GM23338 (cell line): ENCODE measurements around the gene DAAM1. TPM values are rescaled to one million over a fixed set of nuclear protein-coding genes. Genes with fewer than 3 reads are reported as not detected.

Source experiments
- ATAC-seq: fragments of 200-7000 bp; cut with Tn5 transposase; 3 replicates; pipeline ENCODE4 v1.9.1; 2020
- DNase-seq: peaks from one replicate; pipeline ENCODE4 v3.0.0-alpha.2; 2015; ENCODE audit warnings: low spot score
- H2AFZ ChIP-seq: fragments of 200-600 bp; sonication (generic); 2 replicates; pipeline ENCODE4 v1.8.0; 2016; ENCODE audit warnings: antibody characterized with exemption, mild to moderate bottlenecking, moderate library complexity
- H3F3A ChIP-seq: fragments of 200-600 bp; sonication (generic); replicated peaks from 2 replicates; pipeline ENCODE4 v1.8.0; 2017; ENCODE audit warnings: antibody characterized with exemption, mixed run types, low read depth
- H3K27ac ChIP-seq: fragments of 200-600 bp; sonication (generic); 2 replicates; pipeline ENCODE4 v1.6.1; 2016; ENCODE audit warnings: low read depth
- H3K27me3 ChIP-seq: fragments of 200-600 bp; sonication (generic); 2 replicates; pipeline ENCODE4 v1.8.0; 2016; ENCODE audit warnings: mild to moderate bottlenecking, mixed run types, moderate library complexity; ENCODE audit not compliant: insufficient read depth
- H3K36me3 ChIP-seq: fragments of 200-600 bp; sonication (generic); 2 replicates; pipeline ENCODE4 v1.8.0; 2016; ENCODE audit warnings: mild to moderate bottlenecking; ENCODE audit not compliant: insufficient read depth
- H3K4me1 ChIP-seq: fragments of 200-600 bp; sonication (generic); 2 replicates; pipeline ENCODE4 v1.8.0; 2016; ENCODE audit warnings: mild to moderate bottlenecking, moderate library complexity; ENCODE audit not compliant: insufficient read depth
- H3K4me2 ChIP-seq: fragments of 200-600 bp; sonication (generic); 2 replicates; pipeline ENCODE4 v1.7.1; 2017; ENCODE audit warnings: mixed run types
- H3K4me3 ChIP-seq: fragments of 200-600 bp; sonication (generic); 2 replicates; pipeline ENCODE4 v1.6.1; 2016; ENCODE audit warnings: mixed run types
- H3K79me2 ChIP-seq: fragments of 200-600 bp; sonication (generic); replicated peaks from 2 replicates; pipeline ENCODE4 v1.8.0; 2017; ENCODE audit warnings: mild to moderate bottlenecking; ENCODE audit not compliant: insufficient read depth
- H3K9me2 ChIP-seq: fragments of 200-600 bp; sonication (generic); 2 replicates; pipeline ENCODE4 v1.8.0; 2017; ENCODE audit not compliant: insufficient read depth
- H4K20me1 ChIP-seq: fragments of 200-600 bp; sonication (generic); replicated peaks from 2 replicates; pipeline ENCODE4 v1.8.0; 2017; ENCODE audit warnings: mild to moderate bottlenecking; ENCODE audit not compliant: insufficient read depth
- H3K27ac Mint-ChIP-seq: 2 replicates; pipeline ENCODE4 v1.8.0; 2020; ENCODE audit warnings: inconsistent platforms, mild to moderate bottlenecking, moderate library complexity, mixed read lengths
- H3K27me3 Mint-ChIP-seq: 3 replicates; pipeline ENCODE4 v1.8.0; 2022; ENCODE audit warnings: low read depth, mild to moderate bottlenecking, moderate library complexity, mixed read lengths, inconsistent platforms; ENCODE audit not compliant: insufficient read depth, poor library complexity
- H3K36me3 Mint-ChIP-seq: 3 replicates; pipeline ENCODE4 v1.8.0; 2021; ENCODE audit warnings: low read depth, mild to moderate bottlenecking, inconsistent platforms, moderate library complexity, mixed read lengths
- H3K4me1 Mint-ChIP-seq: 3 replicates; pipeline ENCODE4 v1.8.0; 2020; ENCODE audit warnings: mild to moderate bottlenecking, inconsistent platforms, mixed read lengths
- H3K4me3 Mint-ChIP-seq: 3 replicates; pipeline ENCODE4 v1.8.0; 2021; ENCODE audit warnings: moderate library complexity, mild to moderate bottlenecking, inconsistent platforms, mixed read lengths
- H3K9me3 Mint-ChIP-seq: 3 replicates; pipeline ENCODE4 v1.8.0; 2020; ENCODE audit warnings: moderate library complexity, mild to moderate bottlenecking, inconsistent platforms, mixed read lengths
- CREB1 ChIP-seq: fragments of 250-450 bp; sonication (Bioruptor Pico); IDR thresholded peaks from 2 replicates; pipeline ENCODE4 v1.5.0; 2020; ENCODE audit warnings: low read depth, mild to moderate bottlenecking, moderate library complexity
- EZH2 ChIP-seq: fragments of 200-600 bp; sonication (generic); IDR thresholded peaks from one replicate; pipeline ENCODE4 v1.8.0; 2017; ENCODE audit warnings: antibody characterized with exemption, mild to moderate bottlenecking, low read depth; ENCODE audit not compliant: unreplicated experiment
- EZH2phosphoT487 ChIP-seq: fragments of 200-600 bp; sonication (generic); IDR thresholded peaks from one replicate; pipeline ENCODE4 v1.8.1; 2018; ENCODE audit warnings: antibody characterized with exemption; ENCODE audit not compliant: unreplicated experiment
- JUNB ChIP-seq: IDR thresholded peaks from one replicate; pipeline ENCODE4 v1.6.1; 2016; ENCODE audit warnings: antibody characterized with exemption; ENCODE audit not compliant: unreplicated experiment
- NANOG ChIP-seq: IDR thresholded peaks from 2 replicates; pipeline ENCODE4 v1.6.1; 2016; ENCODE audit warnings: antibody characterized with exemption, borderline replicate concordance
- POLR2AphosphoS5 ChIP-seq: IDR thresholded peaks from 2 replicates; pipeline ENCODE4 v1.6.1; 2016; ENCODE audit warnings: antibody characterized with exemption, low read depth
- REST ChIP-seq: IDR thresholded peaks from one replicate; pipeline ENCODE4 v1.6.1; 2018; ENCODE audit warnings: antibody characterized with exemption; ENCODE audit not compliant: unreplicated experiment
- STAT1 ChIP-seq: IDR thresholded peaks from one replicate; pipeline ENCODE4 v1.6.1; 2016; ENCODE audit warnings: antibody characterized with exemption; ENCODE audit not compliant: unreplicated experiment
- ZNF114 ChIP-seq: fragments of 250-450 bp; sonication (Bioruptor Pico); IDR thresholded peaks from 2 replicates; pipeline ENCODE4 v1.5.0; 2020; ENCODE audit warnings: mild to moderate bottlenecking, moderate library complexity
- ZNF331 ChIP-seq: fragments of 250-450 bp; sonication (Bioruptor Pico); IDR thresholded peaks from 2 replicates; pipeline ENCODE4 v1.5.0; 2020; ENCODE audit warnings: low read depth, mild to moderate bottlenecking, moderate library complexity
- ZNF462 ChIP-seq: fragments of 250-450 bp; sonication (Bioruptor Pico); IDR thresholded peaks from 2 replicates; pipeline ENCODE4 v1.5.0; 2020; ENCODE audit warnings: mild to moderate bottlenecking, moderate library complexity
- polyA plus RNA-seq: library from polyadenylated mRNA; unstranded; fragments of >200 nt; fragmentation: Nextera tagmentation; extraction: Ambion mirVana; gene quantifications from 2 replicates; pipeline ENCODE4 v1.2.1, GENCODE V29; 2016
- total RNA-seq: library from RNA; depleted of rRNA; stranded (reverse); fragments of >200 nt; shearing (Covaris generic); gene quantifications from 2 replicates; pipeline ENCODE4 v1.2.3, GENCODE V29; 2014
- TF ChIP-seq, protein P1 (sequence below), 2 experiments: fragments of 200-600 bp in 1 of 2; sonication (generic) in 1 of 2; conservative IDR thresholded peaks; 2 replicates each; pipeline versions ENCODE4 v1.5.1 to v1.6.1; 2016 to 2017; ENCODE audit warnings: antibody characterized with exemption in 2 of 2, low read depth in 2 of 2, mild to moderate bottlenecking in 2 of 2, moderate library complexity in 1 of 2
- TF ChIP-seq, protein P2 (sequence below): IDR thresholded peaks from 2 replicates; pipeline ENCODE4 v1.6.1; 2016; ENCODE audit warnings: antibody characterized with exemption

Gene DAAM1
- total and polyA plus RNA-seq, 2 experiments from 2014 or later, result 36.3 to 42.1 TPM

- Mint-ChIP-seq H3K27me3 (no peaks in the 10 kb centered on the region), H3K4me3 (no peak overlapping the region), H3K4me1 (peaks cover 20% of the 10 kb centered on the region), H3K9me3 (no peaks in the 10 kb centered on the region), H3K27ac (no peak overlapping the region), H3K36me3 (no peaks in the 10 kb centered on the region)
- H3K9me2 ChIP-seq, result no peaks in the 10 kb centered on the region
- no peaks in the 10 kb centered on the region for H3K27me3 ChIP-seq
- no peaks in the 10 kb centered on the region for H4K20me1 ChIP-seq
- H3K4me3 ChIP-seq, result no peak overlapping the region
- no peak for DNase-seq
- H3K4me1 ChIP-seq, result peaks cover 19% of the 10 kb centered on the region
- no peaks in the 10 kb centered on the region for H3K79me2 ChIP-seq
- H3K27ac ChIP-seq, result no peak overlapping the region
- no peak for TF ChIP-seq EZH2
- no peak for TF ChIP-seq ZNF114 (CRISPR knock-in tag)
- no peak for TF ChIP-seq ZNF331 (CRISPR knock-in tag)
- TF ChIP-seq, protein P1, sequence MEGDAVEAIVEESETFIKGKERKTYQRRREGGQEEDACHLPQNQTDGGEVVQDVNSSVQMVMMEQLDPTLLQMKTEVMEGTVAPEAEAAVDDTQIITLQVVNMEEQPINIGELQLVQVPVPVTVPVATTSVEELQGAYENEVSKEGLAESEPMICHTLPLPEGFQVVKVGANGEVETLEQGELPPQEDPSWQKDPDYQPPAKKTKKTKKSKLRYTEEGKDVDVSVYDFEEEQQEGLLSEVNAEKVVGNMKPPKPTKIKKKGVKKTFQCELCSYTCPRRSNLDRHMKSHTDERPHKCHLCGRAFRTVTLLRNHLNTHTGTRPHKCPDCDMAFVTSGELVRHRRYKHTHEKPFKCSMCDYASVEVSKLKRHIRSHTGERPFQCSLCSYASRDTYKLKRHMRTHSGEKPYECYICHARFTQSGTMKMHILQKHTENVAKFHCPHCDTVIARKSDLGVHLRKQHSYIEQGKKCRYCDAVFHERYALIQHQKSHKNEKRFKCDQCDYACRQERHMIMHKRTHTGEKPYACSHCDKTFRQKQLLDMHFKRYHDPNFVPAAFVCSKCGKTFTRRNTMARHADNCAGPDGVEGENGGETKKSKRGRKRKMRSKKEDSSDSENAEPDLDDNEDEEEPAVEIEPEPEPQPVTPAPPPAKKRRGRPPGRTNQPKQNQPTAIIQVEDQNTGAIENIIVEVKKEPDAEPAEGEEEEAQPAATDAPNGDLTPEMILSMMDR (conservative IDR thresholded peaks at IDR 0.05; ENCODE audit: low read depth in 2 of 2), result no peak
- no peak for TF ChIP-seq NANOG
- no peak for TF ChIP-seq ZNF462 (CRISPR knock-in tag)
- no peak for TF ChIP-seq STAT1
- TF ChIP-seq, protein P2, sequence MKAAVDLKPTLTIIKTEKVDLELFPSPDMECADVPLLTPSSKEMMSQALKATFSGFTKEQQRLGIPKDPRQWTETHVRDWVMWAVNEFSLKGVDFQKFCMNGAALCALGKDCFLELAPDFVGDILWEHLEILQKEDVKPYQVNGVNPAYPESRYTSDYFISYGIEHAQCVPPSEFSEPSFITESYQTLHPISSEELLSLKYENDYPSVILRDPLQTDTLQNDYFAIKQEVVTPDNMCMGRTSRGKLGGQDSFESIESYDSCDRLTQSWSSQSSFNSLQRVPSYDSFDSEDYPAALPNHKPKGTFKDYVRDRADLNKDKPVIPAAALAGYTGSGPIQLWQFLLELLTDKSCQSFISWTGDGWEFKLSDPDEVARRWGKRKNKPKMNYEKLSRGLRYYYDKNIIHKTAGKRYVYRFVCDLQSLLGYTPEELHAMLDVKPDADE, result no peak
- no peak for TF ChIP-seq POLR2AphosphoS5
- no peak for TF ChIP-seq JUNB
- no peak for TF ChIP-seq CREB1 (CRISPR knock-in tag)
- no peak for TF ChIP-seq REST
- no peak for TF ChIP-seq EZH2phosphoT487
- no peaks in the 10 kb centered on the region for H3F3A ChIP-seq
- H3K36me3 ChIP-seq, result no peaks in the 10 kb centered on the region
- no peak overlapping the region for H3K4me2 ChIP-seq
- no peak overlapping the region for H2AFZ ChIP-seq
- ATAC-seq, result no peak
These were observed 123.3 kb downstream of the DAAM1 start for GRCh38 chr14:59311723-59312122.
